Measurements from ENCODE around the gene KIF3C.
"Not testable (repeated sequence)": the region's sequence is repeated elsewhere in the genome, so short reads cannot be mapped to it uniquely, and the experiment has no call there.

DNA sequence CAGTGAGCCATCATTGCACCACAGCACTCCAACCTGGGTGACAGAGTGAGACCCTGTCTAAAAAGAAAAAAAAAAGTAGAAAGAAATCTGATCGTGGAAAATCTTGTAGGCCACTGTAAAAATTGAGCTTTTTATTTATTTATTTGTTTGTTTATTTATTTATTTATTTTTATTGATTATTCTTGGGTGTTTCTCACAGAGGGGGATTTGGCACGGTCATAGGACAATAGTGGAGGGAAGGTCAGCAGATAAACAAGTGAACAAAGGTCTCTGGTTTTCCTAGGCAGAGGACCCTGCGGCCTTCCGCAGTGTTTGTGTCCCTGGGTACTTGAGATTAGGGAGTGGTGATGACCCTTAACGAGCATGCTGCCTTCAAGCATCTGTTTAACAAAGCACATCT lies 72.7 kb downstream of the KIF3C start:
- TF ChIP-seq, protein P1, sequence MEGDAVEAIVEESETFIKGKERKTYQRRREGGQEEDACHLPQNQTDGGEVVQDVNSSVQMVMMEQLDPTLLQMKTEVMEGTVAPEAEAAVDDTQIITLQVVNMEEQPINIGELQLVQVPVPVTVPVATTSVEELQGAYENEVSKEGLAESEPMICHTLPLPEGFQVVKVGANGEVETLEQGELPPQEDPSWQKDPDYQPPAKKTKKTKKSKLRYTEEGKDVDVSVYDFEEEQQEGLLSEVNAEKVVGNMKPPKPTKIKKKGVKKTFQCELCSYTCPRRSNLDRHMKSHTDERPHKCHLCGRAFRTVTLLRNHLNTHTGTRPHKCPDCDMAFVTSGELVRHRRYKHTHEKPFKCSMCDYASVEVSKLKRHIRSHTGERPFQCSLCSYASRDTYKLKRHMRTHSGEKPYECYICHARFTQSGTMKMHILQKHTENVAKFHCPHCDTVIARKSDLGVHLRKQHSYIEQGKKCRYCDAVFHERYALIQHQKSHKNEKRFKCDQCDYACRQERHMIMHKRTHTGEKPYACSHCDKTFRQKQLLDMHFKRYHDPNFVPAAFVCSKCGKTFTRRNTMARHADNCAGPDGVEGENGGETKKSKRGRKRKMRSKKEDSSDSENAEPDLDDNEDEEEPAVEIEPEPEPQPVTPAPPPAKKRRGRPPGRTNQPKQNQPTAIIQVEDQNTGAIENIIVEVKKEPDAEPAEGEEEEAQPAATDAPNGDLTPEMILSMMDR (IDR thresholded peaks at IDR 0.05): not testable (repeated sequence)
- TF ChIP-seq POLR2A (IDR thresholded peaks at IDR 0.05; ENCODE audit: low read depth); EP300 (IDR thresholded peaks at IDR 0.05); POLR2AphosphoS5 (IDR thresholded peaks at IDR 0.05): not testable (repeated sequence)
